B cell (primary cell): ENCODE measurements around the gene OSBP2. TPM values are rescaled to one million over a fixed set of nuclear protein-coding genes. Genes with fewer than 3 reads are reported as not detected.

Source experiments
- ATAC-seq: fragments of 200-7000 bp; cut with Tn5 transposase; one replicate; pipeline ENCODE4 v1.10.0; 2021; ENCODE audit warnings: low read depth, mild to moderate bottlenecking, moderate number of reproducible peaks, moderate library complexity
- CTCF ChIA-PET: fragments of 350-600 bp; sonication (Branson Sonifier 250); formaldehyde crosslinking; loops from one replicate; lab custom pipeline; 2021; ENCODE audit warnings: antibody characterized with exemption, inconsistent platforms; lab: Charles Lee
- POLR2A ChIA-PET: fragments of 350-600 bp; sonication (Branson Sonifier 250); formaldehyde crosslinking; loops from one replicate; lab custom pipeline; 2021; ENCODE audit warnings: antibody characterized with exemption; lab: Charles Lee
- DNase-seq: peaks from one replicate; pipeline ENCODE4 v3.0.0; 2013
- H2AFZ ChIP-seq: 2 replicates; pipeline ENCODE4 v1.6.1; 2012; ENCODE audit warnings: mild to moderate bottlenecking, low read depth, low read length; ENCODE audit not compliant: insufficient read depth, poor library complexity, severe bottlenecking
- H3K27ac ChIP-seq, 2 donors: 1 replicate in 1 of 2; 2 replicates in 1 of 2; pipeline ENCODE4 v1.5.1; 2012 to 2013; ENCODE audit warnings: low read length in 2 of 2, mild to moderate bottlenecking in 2 of 2, moderate library complexity in 1 of 2
- H3K27me3 ChIP-seq, 4 experiments: fragments of 200-600 bp in 1 of 4; sonication (generic) in 1 of 4; replicated peaks in 1 of 4; 1 replicate in 2 of 4; 2 replicates in 2 of 4; pipeline versions ENCODE4 v1.6.1 to v1.7.0; 2013 to 2016; ENCODE audit warnings: low read length in 3 of 4, mild to moderate bottlenecking in 2 of 4, mixed read lengths in 1 of 4, moderate library complexity in 1 of 4; ENCODE audit not compliant: insufficient read depth in 4 of 4, control insufficient read depth in 3 of 4; ENCODE audit errors: control extremely low read depth in 1 of 4
- H3K36me3 ChIP-seq, 2 experiments: replicated peaks in 1 of 2; 1 replicate in 1 of 2; 2 replicates in 1 of 2; pipeline versions ENCODE4 v1.6.1 to v1.7.1; 2013; ENCODE audit warnings: low read length in 1 of 2; ENCODE audit not compliant: insufficient read depth in 2 of 2, control insufficient read depth in 1 of 2; ENCODE audit errors: control extremely low read depth in 1 of 2, extremely low read depth in 1 of 2
- H3K4me1 ChIP-seq, 2 donors: fragments of 200-600 bp in 1 of 2; sonication (generic) in 1 of 2; 1 replicate in 1 of 2; 2 replicates in 1 of 2; pipeline versions ENCODE4 v1.5.1 to v1.6.1; 2013 to 2017; ENCODE audit warnings: low read length in 2 of 2; ENCODE audit not compliant: control insufficient read depth in 2 of 2, insufficient read depth in 2 of 2
- H3K4me2 ChIP-seq: replicated peaks from 2 replicates; pipeline ENCODE3; 2012; ENCODE audit warnings: mild to moderate bottlenecking, low read depth, low read length; ENCODE audit not compliant: poor library complexity, severe bottlenecking
- H3K4me3 ChIP-seq, 5 experiments: fragments of 200-600 bp in 1 of 5; sonication (generic) in 1 of 5; 1 replicate in 3 of 5; 2 replicates in 2 of 5; pipeline versions ENCODE4 v1.5.1 to v1.7.0; 2011 to 2016; ENCODE audit warnings: low read length in 4 of 5, mild to moderate bottlenecking in 4 of 5, low read depth in 2 of 5, control low read depth in 1 of 5, moderate library complexity in 1 of 5; ENCODE audit not compliant: insufficient read depth in 1 of 5; ENCODE audit errors: control extremely low read depth in 1 of 5, extremely low read depth in 1 of 5
- H3K79me2 ChIP-seq: fragments of 200-600 bp; sonication (generic); one replicate; pipeline ENCODE4 v1.6.0; 2016; ENCODE audit warnings: low read length; ENCODE audit not compliant: control insufficient read depth, insufficient read depth
- H3K9ac ChIP-seq: fragments of 200-600 bp; sonication (generic); 2 replicates; pipeline ENCODE4 v1.6.1; 2017; ENCODE audit warnings: mild to moderate bottlenecking, low read length, moderate library complexity
- H3K9me3 ChIP-seq, 3 donors: one replicate each; pipeline versions ENCODE4 v1.6.1 to v1.7.1; 2013; ENCODE audit warnings: low read length in 2 of 3; ENCODE audit not compliant: control insufficient read depth in 2 of 3, insufficient read depth in 1 of 3; ENCODE audit errors: control extremely low read depth in 1 of 3
- H4K20me1 ChIP-seq: 2 replicates; pipeline ENCODE4 v1.6.0; 2012; ENCODE audit warnings: mild to moderate bottlenecking, low read length; ENCODE audit not compliant: insufficient read depth, control insufficient read depth, poor library complexity, severe bottlenecking
- H3K27ac Mint-ChIP-seq: one replicate; pipeline ENCODE4 v1.8.0; 2021; ENCODE audit warnings: mixed read lengths
- H3K27me3 Mint-ChIP-seq: one replicate; pipeline ENCODE4 v1.8.0; 2021; ENCODE audit warnings: mixed read lengths
- H3K4me1 Mint-ChIP-seq: one replicate; pipeline ENCODE4 v1.8.0; 2021; ENCODE audit warnings: mixed read lengths
- H3K4me3 Mint-ChIP-seq: one replicate; pipeline ENCODE4 v1.8.0; 2021; ENCODE audit warnings: mixed read lengths
- H3K9me3 Mint-ChIP-seq: one replicate; pipeline ENCODE4 v1.8.0; 2022; ENCODE audit warnings: mixed read lengths; ENCODE audit not compliant: insufficient read depth
- EZH2 ChIP-seq: IDR thresholded peaks from 2 replicates; pipeline ENCODE4 v1.6.1; 2012; ENCODE audit warnings: borderline replicate concordance, low read depth, mild to moderate bottlenecking, moderate library complexity, low read length; ENCODE audit not compliant: insufficient read depth, poor library complexity, severe bottlenecking
- WGBS: methylation state at CpG from one replicate; pipeline ENCODE4 v1.1.5; 2013; ENCODE audit warnings: missing lambda C conversion rate; ENCODE audit not compliant: insufficient coverage; 5-methylcytosine and 5-hydroxymethylcytosine counted together
- intact Hi-C: fragments of 100-400 bp; cut with micrococcal nuclease; formaldehyde crosslinking; loops from one replicate; pipeline ENCODE4 v1.10.0; 2022
- polyA plus RNA-seq: library from polyadenylated mRNA; depleted of rRNA; stranded (reverse); fragments of >200 nt; gene quantifications from 2 replicates; pipeline ENCODE4 v1.2.3, GENCODE V29; 2012
- total RNA-seq, 2 donors: library from RNA; stranded (reverse); fragments of 120-200 nt in 1 of 2; gene quantifications; 1 replicate in 1 of 2; 2 replicates in 1 of 2; pipeline versions ENCODE4 v1.2.3 to v1.2.4, GENCODE V29; 2013 to 2022
- TF ChIP-seq, protein P1 (sequence below): fragments of 200-600 bp; IDR thresholded peaks from one replicate; pipeline ENCODE4 v1.8.0; 2022; ENCODE audit warnings: antibody characterized with exemption, mild to moderate bottlenecking

The OSBP2 gene
- total and polyA plus RNA-seq, 2 donors (not counting 1 experiment from before 2014, with no cell fraction given) = 0.10 to 1.0 TPM

GRCh38 chr22:30906411-30906810, 211.7 kb downstream of the OSBP2 start:
- Histone ChIP-seq H4K20me1 (peaks cover 8% of the 10 kb centered on the region), H3K9ac (no peak overlapping the region), H2AFZ (no peak overlapping the region), H3K27me3 (no peaks in the 10 kb centered on the region), H3K36me3 (peaks cover 2 to 3% of the 10 kb centered on the region in 2 experiments), H3K27ac (no peak overlapping the region), H3K79me2 (peaks cover 5% of the 10 kb centered on the region), H3K9me3 (no peaks in the 10 kb centered on the region), H3K4me3 (no peak overlapping the region), H3K4me1 (peaks cover 9 to 14% of the 10 kb centered on the region in 2 donors), H3K4me2 (no peak overlapping the region)
- ATAC-seq (no peak), DNase-seq (no peak)
- TF ChIP-seq, protein P1, sequence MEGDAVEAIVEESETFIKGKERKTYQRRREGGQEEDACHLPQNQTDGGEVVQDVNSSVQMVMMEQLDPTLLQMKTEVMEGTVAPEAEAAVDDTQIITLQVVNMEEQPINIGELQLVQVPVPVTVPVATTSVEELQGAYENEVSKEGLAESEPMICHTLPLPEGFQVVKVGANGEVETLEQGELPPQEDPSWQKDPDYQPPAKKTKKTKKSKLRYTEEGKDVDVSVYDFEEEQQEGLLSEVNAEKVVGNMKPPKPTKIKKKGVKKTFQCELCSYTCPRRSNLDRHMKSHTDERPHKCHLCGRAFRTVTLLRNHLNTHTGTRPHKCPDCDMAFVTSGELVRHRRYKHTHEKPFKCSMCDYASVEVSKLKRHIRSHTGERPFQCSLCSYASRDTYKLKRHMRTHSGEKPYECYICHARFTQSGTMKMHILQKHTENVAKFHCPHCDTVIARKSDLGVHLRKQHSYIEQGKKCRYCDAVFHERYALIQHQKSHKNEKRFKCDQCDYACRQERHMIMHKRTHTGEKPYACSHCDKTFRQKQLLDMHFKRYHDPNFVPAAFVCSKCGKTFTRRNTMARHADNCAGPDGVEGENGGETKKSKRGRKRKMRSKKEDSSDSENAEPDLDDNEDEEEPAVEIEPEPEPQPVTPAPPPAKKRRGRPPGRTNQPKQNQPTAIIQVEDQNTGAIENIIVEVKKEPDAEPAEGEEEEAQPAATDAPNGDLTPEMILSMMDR = no peak
- TF ChIP-seq EZH2 = no peak
- CTCF ChIA-PET = interaction anchor here (0.6 to 0.9 kb wide), 3 partner anchors 9 to 15 kb away, joined by 3 to 4 read pairs (median 3); no protein-coding TSS in a partner anchor
- H3K4me1 Mint-ChIP-seq = peaks cover 16% of the 10 kb centered on the region
- intact Hi-C loops = no loop called here
- POLR2A ChIA-PET = interaction anchor here (0.7 kb wide), 1 partner anchor 16 kb away, joined by 3 read pairs; no protein-coding TSS in a partner anchor
- WGBS = 100% methylated on average over 4 of the region's 9 CpGs
- H3K9me3 Mint-ChIP-seq = no peaks in the 10 kb centered on the region
- H3K27ac Mint-ChIP-seq = no peak overlapping the region
- no peaks in the 10 kb centered on the region for H3K27me3 Mint-ChIP-seq
- H3K4me3 Mint-ChIP-seq = no peak overlapping the region

GRCh38 chr22:30906946-30907345, 212.3 kb downstream of the OSBP2 start:
- H3K9ac ChIP-seq = no peak overlapping the region
- no peaks in the 10 kb centered on the region for H3K9me3 ChIP-seq
- no peak for DNase-seq
- 100% methylated on average over 1 of the region's 1 CpG for WGBS
- H3K27ac ChIP-seq = no peak overlapping the region
- Mint-ChIP-seq H3K4me1 (peaks cover 16% of the 10 kb centered on the region), H3K4me3 (no peak overlapping the region), H3K9me3 (no peaks in the 10 kb centered on the region), H3K27ac (no peak overlapping the region), H3K27me3 (no peaks in the 10 kb centered on the region)
- H3K27me3 ChIP-seq = no peaks in the 10 kb centered on the region
- H4K20me1 ChIP-seq = peaks cover 8% of the 10 kb centered on the region
- peaks cover 2 to 3% of the 10 kb centered on the region in 2 experiments for H3K36me3 ChIP-seq
- peaks cover 9 to 14% of the 10 kb centered on the region in 2 donors for H3K4me1 ChIP-seq
- ATAC-seq = no peak
- intact Hi-C loops = no loop called here
- no peak overlapping the region for H2AFZ ChIP-seq
- CTCF ChIA-PET = interaction anchor here (0.6 to 0.9 kb wide), 3 partner anchors 9 to 16 kb away, joined by 3 to 4 read pairs (median 3); no protein-coding TSS in a partner anchor
- H3K4me2 ChIP-seq = no peak overlapping the region
- TF ChIP-seq EZH2 = no peak
- TF ChIP-seq, protein P1 = no peak
- no peak overlapping the region for H3K4me3 ChIP-seq
- POLR2A ChIA-PET = interaction anchor here (0.7 kb wide), 1 partner anchor 15 kb away, joined by 3 read pairs; no protein-coding TSS in a partner anchor
- peaks cover 5% of the 10 kb centered on the region for H3K79me2 ChIP-seq
